Umbilical cord (tissue), 2 donors: Measurements from ENCODE around the gene TLE6. TPM values are rescaled to one million over a fixed set of nuclear protein-coding genes. Genes with fewer than 3 reads are reported as not detected.
"Not testable (repeated sequence)": the region's sequence is repeated elsewhere in the genome, so short reads cannot be mapped to it uniquely, and the experiment has no call there.

Experiments used
- DNase-seq: peaks from one replicate; pipeline ENCODE4 v3.0.0-alpha.2; 2015; ENCODE audit warnings: low spot score
- total RNA-seq: library from RNA; depleted of rRNA; stranded (reverse); fragments of >200 nt; gene quantifications from one replicate; pipeline ENCODE4 v1.2.3, GENCODE V29; 2014; ENCODE audit warnings: low replicate concordance; ENCODE audit not compliant: insufficient read depth

TLE6 gene
- total RNA-seq, 1 donor from 2014 or later, result 7.5 TPM

DNA sequence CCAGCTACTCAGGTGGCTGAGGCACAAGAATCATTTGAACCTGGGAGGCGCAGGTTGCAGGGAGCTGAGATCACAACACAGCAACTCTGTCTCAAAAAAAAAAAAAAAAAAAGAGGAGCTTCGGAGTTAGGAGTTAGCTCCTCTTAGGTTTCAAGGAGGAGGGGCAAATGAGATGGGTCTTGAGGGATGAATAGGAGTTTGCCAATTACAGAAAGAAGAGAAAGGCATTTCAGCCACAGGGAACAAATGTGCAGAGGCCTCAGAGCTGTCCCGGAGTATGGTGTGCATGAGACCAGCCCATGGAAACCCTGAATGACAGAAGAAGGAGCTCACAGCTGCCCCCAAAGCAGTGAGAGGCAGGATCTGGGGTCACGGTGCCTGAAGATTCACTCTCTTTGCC lies 27.2 kb downstream of the TLE6 start:
- DNase-seq, result no peak

DNA sequence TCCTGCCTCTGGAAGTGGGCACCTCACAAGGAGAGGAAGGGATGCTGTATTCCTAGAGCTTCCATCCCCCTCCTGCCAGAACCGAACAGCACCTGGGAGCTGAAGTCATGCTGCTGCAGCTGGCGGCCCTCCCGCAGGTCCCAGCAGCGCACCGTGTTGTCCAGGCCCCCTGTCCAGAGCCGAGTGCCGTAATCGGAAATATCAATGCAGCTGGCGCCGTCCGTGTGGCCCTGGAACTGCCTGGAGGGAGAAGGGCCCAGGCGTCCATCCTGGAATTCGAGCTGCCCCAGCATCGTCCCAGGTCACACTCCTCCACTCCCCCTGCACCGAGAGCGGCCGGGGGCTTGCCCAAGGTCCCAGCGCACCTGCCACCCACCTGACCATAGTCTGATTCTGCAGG lies 28.0 kb downstream of the TLE6 start:
- no peak for DNase-seq

DNA sequence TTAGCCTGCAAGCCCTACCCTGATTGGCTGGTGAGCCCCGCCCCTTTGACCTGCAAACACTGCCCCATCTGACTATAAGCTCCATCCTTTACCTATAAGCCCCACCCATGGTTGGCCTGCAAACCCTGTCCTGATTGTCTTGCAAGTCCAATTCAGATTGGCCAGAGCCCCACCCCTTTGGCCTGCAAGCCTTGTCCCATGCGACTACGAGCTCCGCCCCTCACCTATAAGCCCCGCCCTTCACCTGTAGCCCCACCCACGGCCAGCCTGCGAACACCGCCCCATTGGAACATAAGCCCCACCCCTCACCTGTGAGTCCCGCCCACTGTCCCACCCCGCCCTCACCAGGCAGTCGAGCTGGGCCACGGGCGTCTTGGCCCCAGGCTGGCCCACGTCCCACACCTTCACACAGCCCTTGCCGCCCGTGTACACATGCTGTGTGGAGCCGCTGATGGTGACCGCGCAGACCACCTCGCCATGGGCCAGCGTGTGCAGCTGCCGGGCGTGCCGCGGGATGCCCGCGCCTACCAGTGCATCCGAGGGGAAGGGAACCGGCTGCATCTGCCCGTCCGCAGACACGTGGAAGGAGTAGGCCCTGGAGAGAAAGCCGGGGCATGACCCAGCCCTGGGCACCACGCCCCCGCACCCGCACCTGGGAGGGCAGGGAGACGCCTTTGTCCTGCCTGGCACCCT lies 28.9 kb downstream of the TLE6 start:
- no peak for DNase-seq

- no peak for DNase-seq
Observed at GRCh38 chr19:3007975-3008374, 30.6 kb downstream of the TLE6 start.

DNA sequence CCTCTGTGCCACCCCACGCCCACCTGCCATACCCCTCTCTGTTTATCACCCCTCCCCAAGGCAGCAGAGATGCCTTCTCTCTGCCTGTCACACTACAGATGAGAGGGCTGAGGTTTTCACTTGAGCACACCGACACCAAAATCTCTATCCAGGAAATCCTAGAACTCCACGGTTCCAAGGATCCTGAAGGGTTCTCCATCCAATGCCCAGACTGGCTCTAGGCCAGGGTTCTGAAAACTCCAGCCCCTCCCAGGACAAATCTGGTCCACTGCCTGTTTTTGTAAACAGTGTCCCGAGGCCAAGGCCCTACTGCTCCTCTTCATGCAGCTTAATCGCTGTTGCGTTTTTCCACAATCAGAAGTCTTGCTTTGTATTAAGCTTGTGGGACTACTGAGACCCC lies 31.6 kb downstream of the TLE6 start:
- DNase-seq, result no peak

DNA sequence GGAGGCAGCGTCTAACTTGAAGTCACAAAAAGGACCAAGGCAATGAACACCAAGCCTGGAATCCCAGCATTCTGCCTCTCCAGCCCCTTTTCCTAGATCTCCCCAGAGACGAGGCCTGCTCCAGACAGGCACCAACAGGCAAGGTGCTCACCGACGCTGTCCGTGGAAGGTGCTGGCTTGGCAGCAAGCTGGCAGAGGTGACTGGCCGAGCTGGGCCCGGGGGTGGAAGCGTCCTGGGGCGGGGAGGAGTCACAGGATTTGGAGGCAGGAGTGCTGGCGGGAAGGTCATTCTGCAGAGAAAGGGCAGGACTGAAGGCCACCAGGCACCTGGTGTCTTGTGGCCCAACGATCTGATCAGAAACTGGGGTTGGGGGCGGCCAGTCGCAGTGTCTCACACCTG lies 33.5 kb downstream of the TLE6 start:
- DNase-seq, result no peak

DNA sequence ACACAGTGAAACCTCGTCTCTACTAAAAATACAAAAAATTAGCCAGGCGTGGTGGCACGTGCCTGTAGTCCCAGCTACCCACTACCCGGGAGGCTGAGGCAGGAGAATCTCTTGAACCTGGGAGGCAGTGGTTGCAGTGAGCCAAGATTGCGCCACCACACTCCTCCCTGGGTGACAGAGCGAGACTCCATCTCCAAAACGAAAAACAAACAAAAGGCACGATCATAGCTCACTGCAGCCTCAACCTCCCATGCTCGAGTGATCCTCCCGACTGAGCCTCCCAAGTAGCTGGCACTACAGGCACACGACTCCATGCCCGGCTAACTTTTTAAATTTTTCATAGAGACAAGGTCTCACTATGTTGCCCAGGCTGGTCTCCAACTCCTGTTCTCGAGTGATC lies 34.7 kb downstream of the TLE6 start:
- DNase-seq, result not testable (repeated sequence)

DNA sequence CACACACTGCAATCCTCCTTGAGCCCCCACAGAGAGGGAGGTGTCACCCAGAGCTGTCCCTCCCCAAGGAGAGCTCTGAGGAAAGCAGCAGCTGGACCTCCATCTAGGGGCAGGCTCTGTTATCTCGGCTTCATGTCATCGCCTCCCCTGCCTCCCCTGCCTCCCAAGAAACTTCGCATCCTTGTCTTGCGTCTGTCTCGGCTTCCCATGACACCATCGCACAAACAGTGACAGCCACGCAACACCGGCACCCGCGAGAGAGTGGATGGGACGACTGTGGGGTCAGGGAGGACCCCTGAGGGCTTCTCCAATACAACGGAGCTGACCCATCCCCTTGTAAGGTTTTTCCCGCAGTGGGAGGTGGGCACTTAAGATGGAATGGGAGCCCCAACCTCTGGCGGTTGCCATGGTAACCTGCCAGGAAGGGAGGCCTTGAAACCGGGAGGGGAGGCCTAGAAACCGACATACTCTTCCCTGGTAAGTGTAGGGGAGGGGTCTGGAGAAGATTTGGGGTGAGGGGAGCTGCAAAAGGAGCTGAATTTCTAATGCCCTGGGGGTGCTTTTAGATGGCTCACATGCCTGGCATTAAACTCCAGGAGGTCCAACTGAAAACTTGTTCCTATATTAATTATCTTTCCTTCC lies 35.4 kb downstream of the TLE6 start:
- no peak for DNase-seq

GRCh38 chr19:3013263-3013725 lies 35.9 kb downstream of the TLE6 start:
- DNase-seq, result no peak

DNA sequence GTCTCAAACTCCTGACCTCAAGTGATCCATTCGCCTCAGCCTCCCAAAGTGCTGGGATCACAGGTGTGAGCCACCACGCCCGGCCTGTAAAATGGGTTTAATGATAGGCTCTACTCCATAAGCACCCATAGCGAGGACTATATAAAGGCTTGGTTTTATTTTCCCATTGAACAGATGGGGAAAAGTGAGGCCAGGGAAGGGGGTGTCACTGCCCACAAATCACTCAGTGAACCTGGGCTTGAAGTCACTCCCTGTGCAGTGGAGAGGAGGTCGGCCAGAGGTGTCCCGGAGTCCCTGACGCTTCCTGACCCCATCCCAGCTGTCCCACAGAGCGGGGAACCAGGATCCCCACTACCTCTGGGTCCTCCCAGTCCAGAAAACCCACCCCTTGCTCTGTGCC lies 36.8 kb downstream of the TLE6 start:
- no peak for DNase-seq

DNA sequence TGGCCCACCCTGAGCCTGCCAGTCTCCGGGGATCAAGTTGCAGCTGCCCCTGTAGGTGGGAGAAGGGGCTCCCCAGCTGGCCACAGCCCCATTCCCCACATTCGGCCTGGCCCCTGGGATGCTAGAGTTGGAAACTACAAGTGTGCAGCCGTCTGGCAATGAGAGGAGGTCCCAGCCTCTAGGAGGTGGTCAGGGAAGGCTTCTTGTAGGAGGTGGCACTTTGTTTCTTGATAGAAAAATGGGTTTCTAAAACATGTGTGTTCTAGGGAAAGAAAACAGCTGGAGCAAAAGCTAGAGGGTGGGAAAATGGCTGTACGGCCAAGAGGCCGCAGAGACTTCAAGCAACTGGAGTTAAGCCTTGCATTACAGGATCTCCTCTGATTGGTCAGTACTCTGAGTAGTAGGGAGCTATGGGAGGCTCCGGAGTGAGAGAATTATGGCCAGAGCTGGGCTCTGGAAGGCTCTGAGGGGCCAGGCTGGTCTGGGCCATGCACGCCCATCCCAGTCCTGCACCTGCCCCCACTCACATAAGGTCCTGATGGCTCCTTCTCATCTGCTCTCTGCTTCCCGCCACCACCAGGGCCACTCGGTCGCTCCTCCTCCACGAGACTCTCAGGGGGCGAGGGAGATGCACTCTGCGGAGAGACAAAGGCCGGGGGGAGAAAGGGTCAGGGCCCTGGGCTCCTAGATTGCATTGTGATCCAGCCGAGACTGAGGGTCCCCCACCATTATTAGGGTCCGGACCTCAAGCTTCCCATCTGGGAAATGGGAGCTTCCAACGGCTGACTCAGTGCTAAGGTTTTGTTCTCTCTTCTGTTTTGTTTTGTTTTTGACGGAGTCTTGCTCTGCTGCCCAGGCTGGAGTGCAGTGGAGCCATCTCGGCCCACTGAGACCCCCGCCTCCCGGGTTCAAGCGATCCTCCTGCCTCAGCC lies 38.0 kb downstream of the TLE6 start:
- DNase-seq, result no peak

DNA sequence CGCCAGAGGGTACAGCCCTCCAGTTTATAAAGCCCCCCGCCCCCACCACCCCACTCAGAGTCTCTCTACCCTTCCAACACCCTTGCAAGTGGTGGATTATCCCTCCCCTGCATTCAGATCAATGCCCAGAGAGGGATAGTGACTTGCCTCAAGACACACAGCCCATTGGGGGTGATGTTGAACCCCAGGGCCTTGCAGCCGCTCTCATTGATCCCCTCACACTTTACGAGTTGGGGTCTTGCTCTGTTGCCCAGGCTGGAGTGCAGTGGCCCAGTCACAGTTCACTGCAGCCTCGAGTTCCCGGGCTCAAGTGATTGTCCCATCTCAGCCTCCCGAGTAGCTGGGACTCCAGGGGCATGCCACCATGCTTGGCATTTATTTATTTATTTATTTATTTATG lies 40.6 kb downstream of the TLE6 start:
- no peak for DNase-seq

DNA sequence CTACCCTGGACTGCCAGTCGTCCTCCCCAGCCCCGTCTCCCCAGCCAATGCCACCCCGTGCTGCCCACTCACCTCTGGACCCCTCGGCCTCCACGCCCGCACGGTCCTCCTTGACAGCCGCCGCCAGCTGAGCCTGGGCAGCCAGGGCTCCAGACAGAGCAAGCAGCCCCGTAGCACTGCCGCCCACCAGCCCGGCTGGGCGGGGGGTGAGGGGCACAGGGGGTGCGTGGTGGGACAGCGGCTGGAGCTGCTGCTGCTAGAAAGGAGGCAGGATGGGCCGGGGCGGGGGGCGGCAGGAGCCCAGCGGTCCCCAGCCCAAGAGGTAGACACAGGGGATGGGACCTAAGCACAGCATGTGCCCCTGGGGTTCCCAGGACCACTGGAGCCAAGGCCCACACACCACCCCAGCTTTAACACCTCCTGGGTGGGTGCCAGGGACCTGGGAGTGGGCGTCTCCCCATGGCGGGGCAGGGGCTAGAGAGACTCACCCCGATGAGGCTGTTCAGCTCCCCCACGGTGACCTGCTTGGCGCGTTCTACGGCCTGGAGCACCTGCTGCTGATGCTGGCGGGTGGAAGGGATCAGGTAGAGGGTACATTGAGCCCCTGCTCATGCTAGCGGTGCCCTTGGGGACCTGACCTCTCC lies 42.0 kb downstream of the TLE6 start:
- no peak for DNase-seq

DNA sequence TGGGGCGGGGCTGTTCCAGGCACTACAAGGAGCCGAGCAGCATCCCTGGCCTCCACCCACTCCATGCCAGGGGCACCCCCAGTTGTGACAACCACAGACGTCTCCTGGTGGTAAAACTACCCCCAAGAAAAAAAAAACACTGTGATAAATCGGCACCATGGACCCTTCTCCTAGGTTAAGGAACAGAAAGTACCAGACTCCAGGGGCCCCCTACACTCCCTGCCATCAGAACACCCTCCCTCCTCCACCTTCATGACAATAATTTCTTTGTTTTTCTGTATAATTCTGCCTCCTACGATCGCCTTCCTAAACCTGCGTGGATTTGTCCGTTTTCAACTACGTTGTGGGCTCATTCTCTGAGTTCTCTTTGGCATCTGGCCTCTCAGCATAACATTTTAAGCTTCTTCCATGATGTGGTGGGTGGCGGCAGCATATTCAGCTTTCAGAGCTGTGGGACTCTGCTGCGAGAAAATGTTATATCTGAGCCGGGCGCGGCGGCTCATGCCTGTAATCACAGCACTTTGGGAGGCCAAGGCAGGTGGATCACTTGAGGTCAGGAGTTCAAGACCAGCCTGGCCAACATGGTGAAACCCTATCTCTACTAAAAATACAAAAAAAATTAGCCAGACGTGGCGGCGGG lies 43.1 kb downstream of the TLE6 start:
- DNase-seq, result no peak

- DNase-seq, result no peak
Observed at GRCh38 chr19:3024509-3024869, 47.1 kb downstream of the TLE6 start.

- no peak for DNase-seq
Observed at GRCh38 chr19:3024870-3025548, 47.6 kb downstream of the TLE6 start.

DNA sequence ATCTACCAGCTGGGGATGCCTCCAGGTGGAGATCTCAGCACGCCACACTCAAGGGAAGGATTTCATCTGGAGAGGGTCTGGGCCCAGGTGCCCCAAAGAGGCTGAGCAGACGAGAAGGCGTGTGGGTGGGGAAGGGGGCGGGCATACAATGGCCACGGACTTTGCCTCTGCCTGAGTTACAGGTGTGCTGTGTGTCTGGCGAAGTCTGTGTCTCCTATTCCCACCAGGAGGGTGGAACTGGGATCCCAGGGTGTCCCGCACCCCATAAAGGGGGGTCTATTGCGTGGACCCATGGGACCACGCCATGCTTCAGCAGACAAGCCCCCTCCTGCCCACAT lies 48.2 kb downstream of the TLE6 start:
- no peak for DNase-seq

- DNase-seq, result no peak
Observed at GRCh38 chr19:3026768-3027167, 49.4 kb downstream of the TLE6 start.

- DNase-seq, result no peak
Observed at GRCh38 chr19:3027292-3027691, 49.9 kb downstream of the TLE6 start.

- no peak for DNase-seq
Observed at GRCh38 chr19:3027981-3028304, 50.6 kb downstream of the TLE6 start.
